ENCODE results near the gene AGTRAP. TPM values are rescaled to one million over a fixed set of nuclear protein-coding genes. Genes with fewer than 3 reads are reported as not detected.

Gene AGTRAP
- total and polyA plus RNA-seq, 2 donors (not counting 1 experiment from before 2014, with no cell fraction given), result 25.5 to 58.8 TPM

- Histone ChIP-seq H3K36me3 (ENCODE audit: control insufficient read depth, insufficient read depth, low read length) (peaks cover 17% of the 10 kb centered on the region), H3K4me1 (ENCODE audit: control insufficient read depth, extremely low read depth, insufficient read depth, low read length) (peaks cover 18% of the 10 kb centered on the region), H2AFZ (ENCODE audit: low read length) (no peak overlapping the region), H3K4me3 (replicated peaks in 1 of 4; ENCODE audit: control extremely low read depth in 1 of 4, insufficient read depth in 1 of 4, low read depth in 3 of 4, low read length in 4 of 4) (no peak overlapping the region), H3K9ac (ENCODE audit: insufficient read depth, low read length) (no peak overlapping the region), H4K20me1 (ENCODE audit: control insufficient read depth, extremely low read depth, insufficient read depth, low read length) (no peaks in the 10 kb centered on the region), H3K27ac (ENCODE audit: insufficient read depth, low read length) (no peak overlapping the region), H3K79me2 (ENCODE audit: control insufficient read depth, insufficient read depth, low read length) (peaks cover 24% of the 10 kb centered on the region), H3K9me3 (ENCODE audit: control insufficient read depth, insufficient read depth, low read depth, low read length) (no peaks in the 10 kb centered on the region), H3K4me2 (ENCODE audit: extremely low read depth, insufficient read depth, low read length) (no peak overlapping the region), H3K27me3 (ENCODE audit: control insufficient read depth, insufficient read depth, low read length) (no peaks in the 10 kb centered on the region)
- no peak for DNase-seq (ENCODE audit: low read depth in 2 of 2)
- TF ChIP-seq EZH2 (IDR thresholded peaks at IDR 0.05; ENCODE audit: low read length, missing control alignments), result no peak
- no peak for TF ChIP-seq CTCF (conservative IDR thresholded peaks at IDR 0.05 in 1 of 2, IDR thresholded peaks at IDR 0.05 in 1 of 2; ENCODE audit: low read depth in 1 of 2, low read length in 2 of 2)
These were observed 64.4 kb downstream of the AGTRAP start for GRCh38 chr1:11800391-11800755.

Other genes with a start within 250 kb of the AGTRAP start
- gene FBXO2, start 81.7 kb upstream of the AGTRAP start, total RNA-seq, result 2.3 and 2.6 TPM in 2 replicates
- gene FBXO2, start 81.7 kb upstream of the AGTRAP start, polyA plus RNA-seq, result 0.81 and 0.87 TPM in 2 replicates
- 17.8 and 19.5 TPM in 2 replicates for gene FBXO44, start 81.3 kb upstream of the AGTRAP start, total RNA-seq
- 7.9 and 8.1 TPM in 2 replicates for gene FBXO44, start 81.3 kb upstream of the AGTRAP start, polyA plus RNA-seq
- 7.4 and 11.4 TPM in 2 replicates for gene FBXO6, start 71.9 kb upstream of the AGTRAP start, total RNA-seq
- gene FBXO6, start 71.9 kb upstream of the AGTRAP start, polyA plus RNA-seq, result 7.3 and 8.0 TPM in 2 replicates
- gene MAD2L2, start 55.0 kb upstream of the AGTRAP start, total RNA-seq, result 43.4 and 48.9 TPM in 2 replicates
- 35.0 and 59.3 TPM in 2 replicates for gene MAD2L2, start 55.0 kb upstream of the AGTRAP start, polyA plus RNA-seq
- 0.50 and 0.51 TPM in 2 replicates for gene DRAXIN, start 44.4 kb upstream of the AGTRAP start, total RNA-seq
- 0.03 and 0.21 TPM in 2 replicates for gene DRAXIN, start 44.4 kb upstream of the AGTRAP start, polyA plus RNA-seq
- 0.99 and 1.3 TPM in 2 replicates for gene C1orf167, start 26.1 kb downstream of the AGTRAP start, total RNA-seq
- 0.28 and 0.39 TPM in 2 replicates for gene C1orf167, start 26.1 kb downstream of the AGTRAP start, polyA plus RNA-seq
- 56.5 and 87.4 TPM in 2 replicates for gene MTHFR, start 69.8 kb downstream of the AGTRAP start, total RNA-seq
- 13.3 and 16.3 TPM in 2 replicates for gene MTHFR, start 69.8 kb downstream of the AGTRAP start, polyA plus RNA-seq
- 10.3 and 19.3 TPM in 2 replicates for gene CLCN6, start 70.1 kb downstream of the AGTRAP start, total RNA-seq
- gene CLCN6, start 70.1 kb downstream of the AGTRAP start, polyA plus RNA-seq, result 13.8 and 15.3 TPM in 2 replicates
- gene NPPA, start 111.6 kb downstream of the AGTRAP start, total RNA-seq, result not detected in 2 replicates
- gene NPPA, start 111.6 kb downstream of the AGTRAP start, polyA plus RNA-seq, result not detected in 2 replicates
- gene NPPB, start 122.8 kb downstream of the AGTRAP start, total RNA-seq, result not detected in 2 replicates
- not detected in 2 replicates for gene NPPB, start 122.8 kb downstream of the AGTRAP start, polyA plus RNA-seq
- gene KIAA2013, start 190.3 kb downstream of the AGTRAP start, total RNA-seq, result 38.8 and 39.3 TPM in 2 replicates
- 31.7 and 35.3 TPM in 2 replicates for gene KIAA2013, start 190.3 kb downstream of the AGTRAP start, polyA plus RNA-seq
- gene PLOD1, start 198.6 kb downstream of the AGTRAP start, total RNA-seq, result 137 and 210 TPM in 2 replicates
- gene PLOD1, start 198.6 kb downstream of the AGTRAP start, polyA plus RNA-seq, result 162 and 278 TPM in 2 replicates
- 40.8 and 52.5 TPM in 2 replicates for gene MFN2, start 244.3 kb downstream of the AGTRAP start, total RNA-seq
- 50.6 and 68.7 TPM in 2 replicates for gene MFN2, start 244.3 kb downstream of the AGTRAP start, polyA plus RNA-seq

Measured in fibroblast of lung (primary cell).